Glutamatergic neuron (in vitro differentiated cells): ENCODE data around the gene CFAP74. TPM values are rescaled to one million over a fixed set of nuclear protein-coding genes. Genes with fewer than 3 reads are reported as not detected.

Experiments
- DNase-seq: peaks from one replicate; pipeline ENCODE4 v3.0.0; 2022
- H3K27ac Mint-ChIP-seq: one replicate; pipeline ENCODE4 v1.8.0; 2020; ENCODE audit warnings: mild to moderate bottlenecking, mixed read lengths, inconsistent platforms; ENCODE audit not compliant: unreplicated experiment
- H3K27me3 Mint-ChIP-seq: one replicate; pipeline ENCODE4 v1.8.0; 2020; ENCODE audit warnings: mild to moderate bottlenecking, moderate library complexity, mixed read lengths, inconsistent platforms; ENCODE audit not compliant: unreplicated experiment
- H3K36me3 Mint-ChIP-seq: one replicate; pipeline ENCODE4 v1.8.0; 2020; ENCODE audit warnings: mild to moderate bottlenecking, mixed read lengths, inconsistent platforms; ENCODE audit not compliant: unreplicated experiment
- H3K4me1 Mint-ChIP-seq: one replicate; pipeline ENCODE4 v1.8.0; 2020; ENCODE audit warnings: mild to moderate bottlenecking, low read depth, mixed read lengths, inconsistent platforms; ENCODE audit not compliant: unreplicated experiment
- H3K4me3 Mint-ChIP-seq: one replicate; pipeline ENCODE4 v1.8.0; 2020; ENCODE audit warnings: mild to moderate bottlenecking, mixed read lengths, inconsistent platforms; ENCODE audit not compliant: unreplicated experiment
- H3K9me3 Mint-ChIP-seq: one replicate; pipeline ENCODE4 v1.8.0; 2020; ENCODE audit warnings: mild to moderate bottlenecking, moderate library complexity, mixed read lengths, inconsistent platforms; ENCODE audit not compliant: unreplicated experiment
- total RNA-seq: library from RNA; stranded (reverse); fragmentation: NEBNext Ultra II Directional; extraction: Animal tissue kit (Norgen Biotek cat#: 25700); gene quantifications from one replicate; pipeline ENCODE4 v1.2.1, GENCODE V29; 2021; ENCODE audit not compliant: unreplicated experiment
- TF ChIP-seq, protein P1 (sequence below): fragments of 200-600 bp; sonication (generic); IDR thresholded peaks from one replicate; pipeline ENCODE4 v1.5.0; 2021; ENCODE audit not compliant: partially characterized antibody, unreplicated experiment

Gene CFAP74
- total RNA-seq, 1 donor from 2014 or later: not detected

DNA sequence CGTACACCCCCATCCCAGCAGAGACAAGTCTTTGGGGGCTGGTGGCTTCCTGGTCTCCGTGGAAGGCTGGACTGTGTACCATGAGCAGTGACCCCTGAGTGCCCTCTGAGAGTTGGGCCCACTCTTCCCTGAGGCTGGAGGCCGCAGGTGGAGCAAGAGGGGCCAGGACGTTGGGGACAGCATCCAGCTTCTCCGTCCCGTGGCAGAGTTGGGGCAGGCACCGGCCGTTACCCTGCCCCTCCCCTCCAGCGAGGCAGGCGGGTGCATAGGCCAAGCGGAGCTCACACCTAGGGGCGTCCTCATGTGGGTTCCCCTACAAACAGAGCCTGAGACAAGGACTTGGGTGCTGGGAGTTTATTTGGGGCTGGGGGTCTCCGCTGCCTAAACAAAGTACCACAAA is 29.6 kb upstream of the CFAP74 start:
- H3K27me3 Mint-ChIP-seq: peaks cover 3% of the 10 kb centered on the region
- no peak for DNase-seq
- no peaks in the 10 kb centered on the region for H3K4me1 Mint-ChIP-seq
- no peak overlapping the region for H3K27ac Mint-ChIP-seq
- H3K9me3 Mint-ChIP-seq: peaks cover 3% of the 10 kb centered on the region
- H3K4me3 Mint-ChIP-seq: no peak overlapping the region
- H3K36me3 Mint-ChIP-seq: no peaks in the 10 kb centered on the region
- TF ChIP-seq, protein P1, sequence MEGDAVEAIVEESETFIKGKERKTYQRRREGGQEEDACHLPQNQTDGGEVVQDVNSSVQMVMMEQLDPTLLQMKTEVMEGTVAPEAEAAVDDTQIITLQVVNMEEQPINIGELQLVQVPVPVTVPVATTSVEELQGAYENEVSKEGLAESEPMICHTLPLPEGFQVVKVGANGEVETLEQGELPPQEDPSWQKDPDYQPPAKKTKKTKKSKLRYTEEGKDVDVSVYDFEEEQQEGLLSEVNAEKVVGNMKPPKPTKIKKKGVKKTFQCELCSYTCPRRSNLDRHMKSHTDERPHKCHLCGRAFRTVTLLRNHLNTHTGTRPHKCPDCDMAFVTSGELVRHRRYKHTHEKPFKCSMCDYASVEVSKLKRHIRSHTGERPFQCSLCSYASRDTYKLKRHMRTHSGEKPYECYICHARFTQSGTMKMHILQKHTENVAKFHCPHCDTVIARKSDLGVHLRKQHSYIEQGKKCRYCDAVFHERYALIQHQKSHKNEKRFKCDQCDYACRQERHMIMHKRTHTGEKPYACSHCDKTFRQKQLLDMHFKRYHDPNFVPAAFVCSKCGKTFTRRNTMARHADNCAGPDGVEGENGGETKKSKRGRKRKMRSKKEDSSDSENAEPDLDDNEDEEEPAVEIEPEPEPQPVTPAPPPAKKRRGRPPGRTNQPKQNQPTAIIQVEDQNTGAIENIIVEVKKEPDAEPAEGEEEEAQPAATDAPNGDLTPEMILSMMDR: no peak

- Mint-ChIP-seq H3K27ac (no peak overlapping the region), H3K4me1 (no peaks in the 10 kb centered on the region), H3K27me3 (peaks cover 3% of the 10 kb centered on the region), H3K9me3 (peaks cover 3% of the 10 kb centered on the region), H3K36me3 (no peaks in the 10 kb centered on the region), H3K4me3 (no peak overlapping the region)
- TF ChIP-seq, protein P1: no peak
- no peak for DNase-seq
Measured at GRCh38 chr1:2032737-2033136, 29.2 kb upstream of the CFAP74 start.

- TF ChIP-seq, protein P1: no peak
- H3K36me3 Mint-ChIP-seq: no peaks in the 10 kb centered on the region
- no peaks in the 10 kb centered on the region for H3K4me1 Mint-ChIP-seq
- H3K9me3 Mint-ChIP-seq: peaks cover 3% of the 10 kb centered on the region
- no peak for DNase-seq
- H3K27ac Mint-ChIP-seq: no peak overlapping the region
- H3K4me3 Mint-ChIP-seq: no peak overlapping the region
- H3K27me3 Mint-ChIP-seq: peaks cover 5% of the 10 kb centered on the region
Measured at GRCh38 chr1:2031546-2032540, 28.3 kb upstream of the CFAP74 start.

GRCh38 chr1:2030076-2030871 is 26.7 kb upstream of the CFAP74 start:
- H3K36me3 Mint-ChIP-seq: no peaks in the 10 kb centered on the region
- H3K4me1 Mint-ChIP-seq: no peaks in the 10 kb centered on the region
- DNase-seq: peak; percentile 15
- no peak overlapping the region for H3K27ac Mint-ChIP-seq
- peaks cover 5% of the 10 kb centered on the region for H3K27me3 Mint-ChIP-seq
- peaks cover 1% of the 10 kb centered on the region for H3K9me3 Mint-ChIP-seq
- TF ChIP-seq, protein P1: no peak
- no peak overlapping the region for H3K4me3 Mint-ChIP-seq
